Activated CD8-positive, alpha-beta memory T cell treated with anti-CD3 and anti-CD28 coated beads, Interleukin-2, amount 10 ng/mL, durations not matched to agents 7 days and 5 days (primary cell): Measurements from ENCODE around the gene ABCF1. TPM values are rescaled to one million over a fixed set of nuclear protein-coding genes. Genes with fewer than 3 reads are reported as not detected.

ENCODE experiments used
- ATAC-seq: fragments of 150-1000 bp; cut with Tn5 transposase; one replicate; pipeline ENCODE4 v1.10.0; 2021; ENCODE audit warnings: moderate library complexity
- CTCF ChIA-PET: fragments of 350-600 bp; sonication (Branson Sonifier 250); formaldehyde crosslinking; loops from one replicate; lab custom pipeline; 2021; ENCODE audit warnings: antibody characterized with exemption; lab: Charles Lee
- DNase-seq: peaks from one replicate; pipeline ENCODE4 v3.0.0-alpha.2; 2020
- H3K27ac Mint-ChIP-seq: one replicate; pipeline ENCODE4 v1.8.0; 2021; ENCODE audit warnings: mild to moderate bottlenecking, mixed read lengths
- H3K27me3 Mint-ChIP-seq: one replicate; pipeline ENCODE4 v1.8.0; 2021; ENCODE audit warnings: mixed read lengths
- H3K36me3 Mint-ChIP-seq: one replicate; pipeline ENCODE4 v1.8.0; 2021; ENCODE audit warnings: mild to moderate bottlenecking, mixed read lengths
- H3K4me1 Mint-ChIP-seq: one replicate; pipeline ENCODE4 v1.8.0; 2021; ENCODE audit warnings: mixed read lengths
- H3K4me3 Mint-ChIP-seq: one replicate; pipeline ENCODE4 v1.8.0; 2021; ENCODE audit warnings: mild to moderate bottlenecking, moderate library complexity, mixed read lengths
- H3K9me3 Mint-ChIP-seq: one replicate; pipeline ENCODE4 v1.8.0; 2022; ENCODE audit warnings: low read depth, mixed read lengths
- total RNA-seq, 2 experiments: library from RNA; stranded (reverse); gene quantifications; one replicate each; pipeline ENCODE4 v1.2.3, GENCODE V29; 2021

The ABCF1 gene
- total RNA-seq, 2 experiments from 2014 or later, result 73.8 to 98.6 TPM

DNA sequence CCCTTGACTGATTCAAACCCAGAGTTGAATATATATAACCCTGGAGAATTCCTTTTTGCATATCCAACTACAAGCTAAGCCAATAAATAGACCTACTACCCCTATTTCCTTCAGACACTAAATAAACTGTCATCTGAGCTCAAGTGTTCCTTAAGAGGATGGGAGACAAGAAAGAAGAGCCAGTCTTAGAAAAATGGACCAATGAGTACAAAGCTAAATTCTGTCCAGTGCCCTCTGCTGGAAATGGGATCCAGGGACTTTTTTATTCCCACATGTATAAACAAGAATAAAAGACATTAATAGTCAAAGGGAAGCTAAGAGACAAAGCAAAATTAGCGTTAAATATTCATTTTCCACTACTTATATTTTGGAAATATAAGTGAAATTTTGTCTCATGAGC is 41.0 kb downstream of the ABCF1 start:
- no peak overlapping the region for H3K4me3 Mint-ChIP-seq
- no peaks in the 10 kb centered on the region for H3K9me3 Mint-ChIP-seq
- no peak for ATAC-seq
- CTCF ChIA-PET, result interaction anchor here (1.1 to 4.3 kb wide), 8 partner anchors 12 to 128 kb away, joined by 3 to 40 read pairs (median 8); partner anchors contain the start of gene ATAT1
- peaks cover 58% of the 10 kb centered on the region for H3K4me1 Mint-ChIP-seq
- DNase-seq, result no peak
- peaks cover 82% of the 10 kb centered on the region for H3K36me3 Mint-ChIP-seq
- H3K27ac Mint-ChIP-seq, result peak overlapping the region; percentile 41
- H3K27me3 Mint-ChIP-seq, result peaks cover 3% of the 10 kb centered on the region

DNA sequence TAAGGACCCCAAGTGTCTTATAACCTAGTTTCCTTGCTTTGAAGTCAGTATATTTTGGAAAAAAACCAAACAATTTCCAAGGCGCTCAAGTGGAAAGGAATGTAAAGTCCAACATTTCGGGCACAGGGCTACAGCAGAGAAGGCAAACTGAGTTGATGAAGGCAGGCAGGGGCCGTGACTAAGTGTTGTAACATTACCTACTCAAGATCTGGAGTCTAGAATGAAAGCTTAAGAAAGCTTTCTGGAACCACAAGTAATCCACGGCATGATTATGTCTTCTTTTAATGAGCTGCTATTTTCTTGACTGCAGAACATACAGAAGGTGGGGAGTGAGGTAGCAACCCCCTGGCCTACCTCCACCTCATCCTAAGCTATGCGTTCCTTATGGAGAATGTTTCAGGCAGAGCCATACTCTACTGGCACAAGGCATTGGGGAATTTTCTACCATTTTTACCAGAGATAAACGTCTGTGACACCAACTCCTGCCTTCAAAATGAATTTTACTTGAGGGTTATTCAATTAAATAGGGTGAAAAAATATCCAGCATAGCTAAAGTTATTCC is 41.5 kb downstream of the ABCF1 start:
- CTCF ChIA-PET, result interaction anchor here (1.1 to 4.3 kb wide), 10 partner anchors 11 to 129 kb away, joined by 3 to 40 read pairs (median 8); partner anchors contain the start of gene ATAT1
- Mint-ChIP-seq H3K4me1 (peaks cover 55% of the 10 kb centered on the region), H3K9me3 (no peaks in the 10 kb centered on the region), H3K27ac (peak overlapping the region; percentile 47), H3K36me3 (peaks cover 80% of the 10 kb centered on the region), H3K27me3 (peaks cover 3% of the 10 kb centered on the region), H3K4me3 (no peak overlapping the region)
- DNase-seq (no peak), ATAC-seq (no peak)

DNA sequence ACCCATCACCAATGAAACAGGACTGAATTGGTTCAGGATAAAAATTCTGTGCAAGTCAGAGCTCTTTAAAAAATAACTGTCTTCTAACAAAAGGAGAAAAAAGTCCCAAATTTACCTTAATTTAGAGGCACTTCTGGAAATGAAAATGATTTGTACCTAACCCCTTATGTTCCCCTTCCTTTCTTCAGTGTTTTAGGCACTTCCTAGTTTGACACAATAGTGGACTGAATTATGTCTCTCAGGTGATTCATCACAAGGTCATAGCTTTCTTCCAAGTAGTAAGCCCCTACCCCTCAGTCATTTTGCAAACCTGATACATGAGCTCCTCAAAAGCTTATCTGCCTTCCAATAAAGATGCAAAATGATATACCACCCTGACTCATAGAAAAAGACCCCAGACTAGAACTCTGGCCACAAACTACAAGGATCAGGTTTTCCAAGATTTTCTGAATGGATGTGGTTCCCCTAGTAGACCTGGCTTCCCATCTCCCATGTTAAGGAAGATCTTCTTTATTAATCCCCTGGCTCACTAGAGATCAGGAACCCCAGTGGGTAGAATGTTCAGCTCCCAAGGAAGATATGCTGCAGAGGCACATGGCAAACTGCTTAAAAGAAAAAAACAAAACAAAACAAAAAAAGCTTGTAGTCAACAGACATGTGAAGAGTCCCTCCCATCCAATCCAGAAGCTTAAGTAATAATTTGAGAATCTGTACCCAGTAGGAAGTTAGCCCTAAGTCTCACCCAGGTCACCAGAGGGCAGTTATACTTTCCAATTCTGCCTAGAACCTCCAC is 42.2 kb downstream of the ABCF1 start:
- ATAC-seq, result no peak
- Mint-ChIP-seq H3K36me3 (peaks cover 75% of the 10 kb centered on the region), H3K9me3 (no peaks in the 10 kb centered on the region)

DNA sequence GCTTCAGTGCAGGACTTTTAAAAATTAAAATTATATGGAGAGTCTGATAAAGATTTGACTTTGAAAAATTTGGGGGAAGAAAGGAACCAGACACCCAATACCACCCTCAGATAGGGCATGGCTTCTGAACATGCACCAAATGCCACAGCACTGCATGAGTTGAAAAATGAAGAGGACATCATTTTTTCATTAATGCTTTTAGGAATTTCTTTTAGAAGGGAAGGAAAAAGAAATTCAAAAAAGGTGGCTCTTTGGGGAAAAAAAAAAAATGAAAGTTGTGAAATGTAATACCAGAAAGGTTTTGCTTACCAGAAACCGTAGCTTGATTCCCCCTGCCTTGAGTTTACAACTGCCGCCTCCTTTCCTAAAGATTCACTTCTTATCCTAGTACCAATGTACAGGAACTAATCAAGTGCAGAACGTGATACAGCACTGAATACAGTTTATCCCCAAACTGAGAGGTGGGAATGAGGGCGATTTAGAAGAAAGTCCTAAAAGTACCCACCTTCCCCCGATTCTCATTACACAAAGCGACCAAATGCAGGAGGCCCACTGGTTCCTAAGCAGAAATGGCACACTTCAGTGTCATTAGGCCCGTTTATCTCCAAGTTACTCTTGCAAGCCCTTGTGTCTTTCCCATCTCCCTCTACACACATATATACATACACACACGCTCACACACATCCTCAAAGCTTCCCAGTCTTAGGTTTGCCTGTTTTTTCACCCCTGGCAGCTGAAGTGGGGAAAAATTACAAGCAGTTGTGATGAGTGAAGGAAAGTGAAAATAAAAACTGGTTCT is 43.0 kb downstream of the ABCF1 start:
- no peak for ATAC-seq
- Mint-ChIP-seq H3K4me3 (peak overlapping the region; percentile 97), H3K27ac (peak overlapping the region; percentile 100), H3K9me3 (no peaks in the 10 kb centered on the region), H3K4me1 (peaks cover 56% of the 10 kb centered on the region), H3K27me3 (peaks cover 3% of the 10 kb centered on the region), H3K36me3 (peaks cover 69% of the 10 kb centered on the region)
- CTCF ChIA-PET, result interaction anchor here (0.6 to 4.3 kb wide), 23 partner anchors 9 to 400 kb away, joined by 3 to 40 read pairs (median 4); partner anchors contain the start of genes ATAT1 and DHX16
- DNase-seq, result no peak

More for the DNA sequence above, 42.2 kb downstream of the ABCF1 start:
- Mint-ChIP-seq H3K4me3 (peak overlapping the region; percentile 97), H3K27me3 (peaks cover 3% of the 10 kb centered on the region), H3K4me1 (peaks cover 56% of the 10 kb centered on the region), H3K27ac (peak overlapping the region; percentile 100)
- DNase-seq, result no peak
- CTCF ChIA-PET, result interaction anchor here (0.6 to 4.3 kb wide), 13 partner anchors 8 to 130 kb away, joined by 3 to 40 read pairs (median 6); partner anchors contain the start of gene ATAT1

DNA sequence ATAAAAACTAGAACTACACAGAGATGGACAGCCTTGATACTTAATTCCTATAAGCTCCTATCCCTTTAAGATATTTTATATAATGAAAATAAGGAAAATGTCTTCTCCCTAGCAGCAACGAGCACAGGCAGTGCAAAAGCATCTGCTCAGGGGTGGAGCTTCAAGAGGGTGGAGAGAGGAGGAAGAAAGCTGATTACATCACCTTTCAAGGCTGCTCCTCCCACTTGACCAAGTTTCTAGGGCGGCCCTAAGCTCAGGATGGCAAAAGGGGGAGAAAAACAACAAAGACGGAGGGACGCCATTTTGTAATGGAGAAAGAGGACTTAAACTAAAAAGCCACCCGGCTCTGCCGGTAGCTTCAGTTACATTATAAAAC is 43.6 kb downstream of the ABCF1 start:
- Mint-ChIP-seq H3K36me3 (peaks cover 69% of the 10 kb centered on the region), H3K27ac (peak overlapping the region; percentile 100), H3K4me3 (peak overlapping the region; percentile 97), H3K27me3 (peaks cover 3% of the 10 kb centered on the region), H3K4me1 (peaks cover 57% of the 10 kb centered on the region), H3K9me3 (no peaks in the 10 kb centered on the region)
- ATAC-seq (peak; percentile 59), DNase-seq (peak; percentile 94)
- CTCF ChIA-PET, result interaction anchor here (0.6 to 4.3 kb wide), 23 partner anchors 12 to 401 kb away, joined by 3 to 40 read pairs (median 4); partner anchors contain the start of genes ATAT1, DHX16 and PRR3

DNA sequence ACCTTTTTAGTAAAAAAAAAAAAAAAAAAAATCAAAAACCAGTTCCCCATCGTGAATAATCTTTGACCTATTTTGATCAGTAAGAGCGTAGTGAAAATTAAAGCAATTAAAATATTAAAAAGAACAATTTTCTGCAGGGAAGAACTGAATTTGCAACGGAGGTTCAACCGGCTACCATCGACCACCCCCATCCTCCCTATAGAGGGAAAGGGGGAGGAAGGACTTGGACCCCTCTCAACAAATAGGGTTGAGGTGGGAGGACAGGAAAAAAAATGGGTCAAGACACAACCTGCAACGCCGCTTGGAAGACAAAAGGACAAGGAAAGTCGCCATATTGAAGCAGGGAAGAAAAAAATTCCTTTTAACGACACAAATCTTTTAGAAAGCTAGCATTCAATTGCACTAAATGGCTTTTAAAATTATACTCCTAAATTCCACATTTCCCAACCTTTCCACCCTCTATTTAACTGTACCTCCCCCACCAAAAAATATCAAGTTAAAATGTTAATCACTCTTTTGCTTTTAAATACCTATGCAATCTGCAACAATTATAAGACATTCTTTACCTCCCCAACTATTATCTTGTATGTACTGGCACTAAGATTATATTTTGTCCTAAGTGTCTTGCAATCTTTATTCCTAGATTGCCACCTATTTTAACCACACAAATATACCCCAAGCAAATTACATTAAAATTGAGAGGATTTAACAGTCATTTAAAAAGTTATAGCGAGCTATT is 44.1 kb downstream of the ABCF1 start:
- Mint-ChIP-seq H3K4me1 (peaks cover 53% of the 10 kb centered on the region), H3K9me3 (no peaks in the 10 kb centered on the region), H3K27ac (peak overlapping the region; percentile 100), H3K27me3 (peaks cover 3% of the 10 kb centered on the region), H3K4me3 (peak overlapping the region; percentile 97), H3K36me3 (peaks cover 65% of the 10 kb centered on the region)
- ATAC-seq (no peak), DNase-seq (peak; percentile 62)
- CTCF ChIA-PET, result interaction anchor here (0.6 to 4.3 kb wide), 21 partner anchors 11 to 401 kb away, joined by 3 to 40 read pairs (median 4); partner anchors contain the start of genes ATAT1, DHX16 and PRR3

DNA sequence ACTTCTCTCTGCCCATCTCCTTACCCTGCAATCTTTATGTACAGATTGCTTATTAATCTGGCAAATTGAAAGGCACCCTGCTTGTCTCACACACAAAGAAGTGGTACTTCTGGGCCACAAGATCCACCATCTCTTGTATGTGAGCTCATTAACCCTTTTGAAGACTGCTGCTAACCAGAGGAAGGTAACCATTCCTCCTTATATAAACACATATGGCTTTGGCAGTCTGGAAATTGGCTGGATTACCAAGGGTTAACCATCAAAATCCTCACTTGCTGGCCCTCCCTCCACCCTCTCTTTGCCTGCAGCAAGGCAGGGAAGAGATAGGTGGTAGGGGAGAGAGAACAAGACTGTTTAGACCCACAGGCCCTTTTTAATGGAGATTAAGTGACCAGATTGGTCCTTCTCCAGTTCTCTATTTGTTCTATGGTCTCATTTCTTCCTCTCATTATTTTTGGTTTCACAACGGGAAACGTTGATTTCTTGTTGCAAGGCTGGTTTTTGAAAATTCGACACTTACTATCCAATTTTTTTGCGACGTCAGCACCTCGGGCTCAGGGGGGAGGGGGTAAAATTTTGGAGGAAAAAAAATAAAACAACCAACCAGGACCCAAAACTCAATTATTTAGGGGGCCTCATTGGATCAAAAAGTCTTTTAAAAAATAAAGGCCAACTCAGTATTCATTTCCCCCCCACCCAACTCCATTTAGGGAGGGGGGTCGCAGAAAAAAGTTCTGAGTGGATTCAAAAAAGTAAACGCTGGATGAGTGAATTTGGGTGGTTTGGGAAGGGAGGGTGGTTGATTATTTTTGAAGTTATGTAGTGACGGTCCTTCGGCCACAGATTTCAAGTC is 44.9 kb downstream of the ABCF1 start:
- peaks cover 62% of the 10 kb centered on the region for H3K36me3 Mint-ChIP-seq
- H3K27ac Mint-ChIP-seq, result peak overlapping the region; percentile 100
- ATAC-seq, result no peak
- peaks cover 48% of the 10 kb centered on the region for H3K4me1 Mint-ChIP-seq
- H3K27me3 Mint-ChIP-seq, result peaks cover 3% of the 10 kb centered on the region
- no peaks in the 10 kb centered on the region for H3K9me3 Mint-ChIP-seq
- no peak for DNase-seq
- CTCF ChIA-PET, result interaction anchor here (1.3 to 4.3 kb wide), 7 partner anchors 11 to 115 kb away, joined by 3 to 40 read pairs (median 14); partner anchors contain the start of gene ATAT1
- peak overlapping the region; percentile 97 for H3K4me3 Mint-ChIP-seq

DNA sequence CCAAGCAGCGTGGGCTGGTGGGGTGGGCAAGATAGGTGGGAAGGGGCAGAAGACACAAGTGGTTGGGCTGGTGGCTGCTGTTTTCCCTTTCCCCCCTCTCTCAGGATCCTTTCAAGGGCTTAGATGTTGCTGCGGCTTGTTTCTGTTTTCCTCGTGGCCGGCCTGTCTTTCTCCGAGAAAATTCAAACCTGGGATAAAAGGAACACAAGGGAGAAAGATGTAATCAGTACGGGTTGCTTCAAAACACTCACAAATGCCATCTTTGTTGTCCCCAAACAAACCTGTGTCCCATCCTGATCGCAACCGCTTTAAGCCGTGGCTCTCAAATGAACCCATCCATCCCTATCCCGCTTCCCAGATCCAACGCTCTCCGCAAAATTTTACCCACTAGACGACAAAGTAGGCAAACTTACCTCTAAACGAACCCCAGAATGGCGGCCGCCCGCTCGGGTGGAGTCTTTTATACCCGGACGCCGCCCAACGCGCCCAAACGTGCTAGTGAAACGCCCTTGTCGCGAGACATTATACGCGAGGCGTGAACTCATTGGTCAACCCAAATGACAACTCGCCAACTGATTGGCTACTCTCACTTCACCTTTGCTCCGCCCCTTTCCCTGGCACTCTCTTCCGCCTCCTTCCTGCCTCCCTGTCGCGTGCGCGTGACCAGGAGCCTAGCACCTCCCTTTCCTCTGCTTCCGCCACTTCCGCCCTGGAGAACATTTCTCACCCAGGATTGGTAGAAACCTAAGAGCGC is 45.7 kb downstream of the ABCF1 start, which contains the start of gene PPP1R10:
Gene PPP1R10, minus strand, starts transcription at position 433 of the 754 bp plus-strand sequence. CDS start 7,299 bp downstream, outside the sequence.
- Mint-ChIP-seq H3K27ac (peak within 1 kb of the TSS; percentile 100), H3K4me3 (peak within 1 kb of the TSS; percentile 97), H3K9me3 (no peaks in the 10 kb centered on the region), H3K4me1 (peaks cover 42% of the 10 kb centered on the region), H3K27me3 (peaks cover 3% of the 10 kb centered on the region), H3K36me3 (peaks cover 58% of the 10 kb centered on the region)
- peak; percentile 100 for DNase-seq
- CTCF ChIA-PET, result interaction anchor here (1.0 to 2.5 kb wide), 10 partner anchors 10 to 105 kb away, joined by 3 to 9 read pairs (median 6); partner anchors contain the start of gene ATAT1
- peak; percentile 80 for ATAC-seq

DNA sequence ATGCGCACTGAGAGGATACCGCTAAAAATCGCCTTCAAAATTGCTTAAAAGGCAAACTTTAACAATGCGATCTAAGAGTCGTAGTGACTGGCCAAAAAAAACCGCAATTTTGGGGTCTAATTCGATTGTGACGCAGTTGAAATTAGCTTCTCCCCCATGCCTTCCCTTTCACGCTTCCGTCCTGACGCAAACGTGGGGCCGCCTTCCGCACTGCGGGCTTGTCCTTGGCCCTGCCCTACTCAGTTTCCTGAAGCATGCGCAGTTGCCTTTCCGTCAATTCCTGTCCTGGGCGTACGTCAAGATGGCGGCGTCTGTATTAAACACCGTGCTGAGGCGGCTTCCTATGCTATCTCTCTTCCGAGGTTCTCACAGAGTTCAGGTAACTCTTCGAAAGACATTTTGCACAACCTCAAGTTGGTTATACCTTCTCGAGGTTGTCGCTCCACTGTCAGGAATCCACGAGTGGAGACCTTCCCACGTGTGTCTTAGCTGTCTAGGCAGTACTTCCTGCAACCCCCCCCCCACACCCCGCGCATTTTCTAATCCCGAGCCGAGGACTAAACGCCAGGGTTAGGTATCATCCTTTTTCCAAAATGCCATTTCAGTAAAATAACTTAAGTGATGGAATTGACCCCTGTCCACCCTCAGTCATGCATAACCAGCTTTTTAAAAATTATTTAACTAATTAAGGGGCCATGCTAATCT is 46.5 kb downstream of the ABCF1 start, which contains the start of gene MRPS18B:
Gene MRPS18B, plus strand, starts transcription at position 276 of the 705 bp plus-strand sequence. Its CDS starts 26 bp downstream, at position 302.
- peak; percentile 99 for DNase-seq
- H3K27ac Mint-ChIP-seq, result peak within 1 kb of the TSS; percentile 100
- peak within 1 kb of the TSS; percentile 97 for H3K4me3 Mint-ChIP-seq
- CTCF ChIA-PET, result interaction anchor here (1.0 to 2.5 kb wide), 15 partner anchors 9 to 462 kb away, joined by 3 to 9 read pairs (median 5); partner anchors contain the start of genes ABCF1 and ATAT1
- H3K4me1 Mint-ChIP-seq, result peaks cover 39% of the 10 kb centered on the region
- ATAC-seq, result peak; percentile 82
- H3K27me3 Mint-ChIP-seq, result peaks cover 3% of the 10 kb centered on the region
- H3K9me3 Mint-ChIP-seq, result no peaks in the 10 kb centered on the region
- H3K36me3 Mint-ChIP-seq, result peaks cover 59% of the 10 kb centered on the region

DNA sequence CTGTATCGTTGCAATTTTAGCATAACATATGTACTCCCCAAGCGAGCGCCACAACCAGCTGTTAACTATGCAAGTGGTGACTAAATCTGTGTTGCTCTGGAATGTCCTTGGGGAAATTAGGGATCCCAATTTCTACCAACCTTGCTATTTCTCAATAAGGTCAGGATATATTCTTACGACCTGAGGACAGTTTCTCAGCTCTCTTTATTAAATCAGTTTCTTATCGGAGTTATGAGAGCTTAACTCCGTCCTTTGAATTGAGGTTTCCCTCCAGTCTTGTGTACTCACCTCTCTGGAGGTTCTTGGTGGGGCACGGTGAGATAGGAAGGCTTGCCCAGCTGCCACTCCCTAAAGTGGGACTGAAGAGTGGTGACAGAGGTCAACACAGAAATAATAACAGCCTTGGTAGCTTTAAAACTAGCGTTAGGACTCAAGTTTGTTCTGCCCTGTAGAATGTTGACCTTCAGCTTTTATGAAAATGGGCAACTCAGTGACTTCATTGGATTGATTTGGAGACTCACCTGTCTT is 47.1 kb downstream of the ABCF1 start:
- no peaks in the 10 kb centered on the region for H3K9me3 Mint-ChIP-seq
- H3K4me3 Mint-ChIP-seq, result peak overlapping the region; percentile 97
- peaks cover 59% of the 10 kb centered on the region for H3K36me3 Mint-ChIP-seq
- peaks cover 33% of the 10 kb centered on the region for H3K4me1 Mint-ChIP-seq
- H3K27me3 Mint-ChIP-seq, result peaks cover 3% of the 10 kb centered on the region
- CTCF ChIA-PET, result interaction anchor here (1.0 to 2.5 kb wide), 15 partner anchors 8 to 462 kb away, joined by 3 to 9 read pairs (median 5); partner anchors contain the start of genes ABCF1 and ATAT1
- ATAC-seq (no peak), DNase-seq (no peak)
- peak overlapping the region; percentile 100 for H3K27ac Mint-ChIP-seq
